ENCODE results near the gene FLOT1.

Gene FLOT1

DNA sequence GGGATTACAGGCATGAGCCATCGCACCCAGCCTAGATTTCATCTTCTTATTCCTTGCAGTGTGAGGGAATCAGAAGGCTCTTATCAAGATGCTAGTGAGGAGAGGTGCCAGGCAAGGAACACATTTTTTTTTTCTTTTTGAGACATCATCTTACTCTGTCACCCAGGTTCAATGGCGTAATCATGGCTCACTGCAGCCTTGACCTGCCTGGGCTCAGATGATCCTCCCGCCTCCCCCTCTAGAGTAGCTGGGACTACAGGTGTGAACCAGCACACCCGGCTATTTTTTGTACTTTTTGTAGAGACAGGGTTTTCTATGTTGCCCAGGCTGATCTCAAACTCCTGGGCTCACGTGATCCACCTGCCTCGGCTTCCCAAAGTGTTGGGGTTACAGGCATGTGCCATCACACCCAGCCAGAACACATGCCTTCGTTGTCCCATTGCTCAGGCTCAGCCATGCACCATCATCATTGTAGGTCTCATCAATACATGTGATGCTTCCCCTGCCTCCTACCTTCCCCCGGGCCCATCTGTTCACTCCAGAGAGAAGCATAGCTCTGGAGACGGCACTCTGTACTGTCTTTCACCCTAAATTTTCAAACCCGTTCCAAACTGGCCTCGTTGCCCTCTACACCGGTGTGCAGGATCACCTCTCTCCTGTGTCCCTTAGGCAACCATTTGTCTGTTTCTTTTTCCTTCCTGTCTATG, 10.1 kb downstream of the FLOT1 start:
- DNase-seq (ENCODE audit: low spot score), result no peak
- no peak overlapping the region for H3K4me3 ChIP-seq
- H3K27ac ChIP-seq, result no peak overlapping the region
- no peak for TF ChIP-seq CTCF (IDR thresholded peaks at IDR 0.05)

GRCh38 chr6:30730601-30731435, 11.7 kb downstream of the FLOT1 start:
- Histone ChIP-seq H3K4me3 (no peak overlapping the region), H3K27ac (peak overlapping the region in 1 of 2 donors; percentile 64)
- peak; percentile 39 for TF ChIP-seq CTCF (IDR thresholded peaks at IDR 0.05)
- DNase-seq (ENCODE audit: low spot score), result no peak

GRCh38 chr6:30727920-30728553, 14.4 kb downstream of the FLOT1 start:
- DNase-seq (ENCODE audit: low spot score), result no peak
- Histone ChIP-seq H3K27ac (peak overlapping the region in 1 of 2 donors; percentile 25), H3K4me3 (no peak overlapping the region)
- no peak for TF ChIP-seq CTCF (IDR thresholded peaks at IDR 0.05)

DNA sequence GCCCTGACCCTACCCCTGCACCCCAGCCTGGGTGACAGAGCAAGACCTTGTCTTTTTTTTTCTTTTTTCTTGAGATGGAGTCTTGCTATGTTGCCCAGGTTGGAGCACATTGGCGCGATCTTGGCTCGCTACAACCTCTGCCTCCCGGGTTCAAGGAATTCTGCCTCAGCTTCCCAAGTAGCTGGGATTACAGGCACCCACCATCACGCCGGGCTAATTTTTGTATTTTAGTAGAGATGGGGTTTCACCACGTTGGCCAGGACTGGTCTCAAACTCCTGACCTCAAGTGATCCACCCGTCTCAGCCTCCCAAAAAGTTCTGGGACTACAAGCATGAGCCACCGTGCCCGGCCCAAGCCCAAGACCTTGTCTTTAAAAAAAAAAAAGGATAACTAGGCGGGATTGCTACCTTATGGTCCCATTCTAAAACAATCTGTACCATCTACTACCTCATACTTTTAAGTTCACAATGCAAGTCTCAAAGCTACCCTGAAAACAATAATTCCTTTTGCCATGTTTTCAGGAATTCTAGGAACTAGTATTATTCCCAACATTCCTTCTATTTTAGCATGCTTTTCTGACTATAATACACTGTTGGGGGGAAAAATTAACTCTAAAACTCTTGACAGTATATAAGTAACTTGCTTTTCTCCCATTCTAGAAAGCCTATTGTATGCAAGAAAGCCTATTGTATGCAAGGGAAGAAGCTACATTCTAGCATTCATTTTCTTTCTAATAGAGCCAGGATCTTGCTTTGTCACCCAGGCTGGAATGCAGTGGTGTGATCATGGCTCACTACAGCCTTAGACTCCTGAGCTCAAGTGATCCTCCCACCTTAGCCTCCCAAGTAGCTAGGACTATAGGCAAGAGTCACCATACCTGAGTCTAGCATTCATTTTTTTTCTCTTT, 15.7 kb downstream of the FLOT1 start:
- no peak for TF ChIP-seq CTCF (IDR thresholded peaks at IDR 0.05)
- H3K4me3 ChIP-seq, result no peak overlapping the region
- H3K27ac ChIP-seq, result peak overlapping the region; percentile 1 to 66
- no peak for DNase-seq (ENCODE audit: low spot score)

- no peak for DNase-seq (ENCODE audit: low spot score)
- Histone ChIP-seq H3K27ac (peak overlapping the region; percentile 1 to 66), H3K4me3 (no peak overlapping the region)
- no peak for TF ChIP-seq CTCF (IDR thresholded peaks at IDR 0.05)
These were observed 16.6 kb downstream of the FLOT1 start for GRCh38 chr6:30725713-30726505.
